ENCODE measurements around the gene ADGRF1.

The ADGRF1 gene

GRCh38 chr6:46967826-46968349 lies 74.2 kb downstream of the ADGRF1 start:
- Histone ChIP-seq H3K27ac (no peak overlapping the region), H3K9ac (ENCODE audit: insufficient read length) (no peak overlapping the region), H3K9me3 (ENCODE audit: low read depth, low read length) (no peaks in the 10 kb centered on the region), H3K4me3 (no peak overlapping the region), H3K36me3 (ENCODE audit: insufficient read depth, low read length) (no peaks in the 10 kb centered on the region)
- DNase-seq (ENCODE audit: low read depth, low spot score) = no peak
- TF ChIP-seq EZH2 (IDR thresholded peaks at IDR 0.05) (no peak), FOXP2 (optimal IDR thresholded peaks at IDR 0.05; ENCODE audit: control extremely low read depth, extremely low read length, insufficient read depth) (no peak), POLR2AphosphoS5 (IDR thresholded peaks at IDR 0.05; ENCODE audit: borderline replicate concordance, low read depth, low read length) (no peak)

GRCh38 chr6:46964716-46965519 lies 77.2 kb downstream of the ADGRF1 start:
- Histone ChIP-seq H3K9ac (ENCODE audit: insufficient read length) (no peak overlapping the region), H3K4me3 (no peak overlapping the region), H3K27ac (no peak overlapping the region), H3K36me3 (ENCODE audit: insufficient read depth, low read length) (no peaks in the 10 kb centered on the region), H3K9me3 (ENCODE audit: low read depth, low read length) (no peaks in the 10 kb centered on the region)
- TF ChIP-seq EZH2 (IDR thresholded peaks at IDR 0.05) = no peak
- TF ChIP-seq FOXP2 (optimal IDR thresholded peaks at IDR 0.05; ENCODE audit: control extremely low read depth, extremely low read length, insufficient read depth) = no peak
- TF ChIP-seq POLR2AphosphoS5 (IDR thresholded peaks at IDR 0.05; ENCODE audit: borderline replicate concordance, low read depth, low read length) = no peak
- no peak for DNase-seq (ENCODE audit: low read depth, low spot score)

- no peak overlapping the region for H3K4me3 ChIP-seq
- no peak overlapping the region for H3K27ac ChIP-seq
- TF ChIP-seq FOXP2 (optimal IDR thresholded peaks at IDR 0.05; ENCODE audit: control extremely low read depth, extremely low read length, insufficient read depth) (no peak), EZH2 (IDR thresholded peaks at IDR 0.05) (no peak), POLR2AphosphoS5 (IDR thresholded peaks at IDR 0.05; ENCODE audit: borderline replicate concordance, low read depth, low read length) (no peak)
- H3K9ac ChIP-seq (ENCODE audit: insufficient read length) = no peak overlapping the region
- no peaks in the 10 kb centered on the region for H3K9me3 ChIP-seq (ENCODE audit: low read depth, low read length)
- no peaks in the 10 kb centered on the region for H3K36me3 ChIP-seq (ENCODE audit: insufficient read depth, low read length)
- no peak for DNase-seq (ENCODE audit: low read depth, low spot score)
Measured at GRCh38 chr6:46963626-46964025, 78.5 kb downstream of the ADGRF1 start.

GRCh38 chr6:46963039-46963438 lies 79.1 kb downstream of the ADGRF1 start:
- H3K9ac ChIP-seq (ENCODE audit: insufficient read length) = no peak overlapping the region
- no peak overlapping the region for H3K4me3 ChIP-seq
- H3K27ac ChIP-seq = no peak overlapping the region
- no peaks in the 10 kb centered on the region for H3K9me3 ChIP-seq (ENCODE audit: low read depth, low read length)
- no peak for DNase-seq (ENCODE audit: low read depth, low spot score)
- TF ChIP-seq FOXP2 (optimal IDR thresholded peaks at IDR 0.05; ENCODE audit: control extremely low read depth, extremely low read length, insufficient read depth) = no peak
- no peaks in the 10 kb centered on the region for H3K36me3 ChIP-seq (ENCODE audit: insufficient read depth, low read length)

GRCh38 chr6:46961711-46962110 lies 80.4 kb downstream of the ADGRF1 start:
- no peaks in the 10 kb centered on the region for H3K9me3 ChIP-seq (ENCODE audit: low read depth, low read length)
- no peak for TF ChIP-seq POLR2AphosphoS5 (IDR thresholded peaks at IDR 0.05; ENCODE audit: borderline replicate concordance, low read depth, low read length)
- TF ChIP-seq EZH2 (IDR thresholded peaks at IDR 0.05) = no peak
- no peak for TF ChIP-seq FOXP2 (optimal IDR thresholded peaks at IDR 0.05; ENCODE audit: control extremely low read depth, extremely low read length, insufficient read depth)
- no peak overlapping the region for H3K27ac ChIP-seq
- H3K4me3 ChIP-seq = no peak overlapping the region
- no peak for DNase-seq (ENCODE audit: low read depth, low spot score)
- no peaks in the 10 kb centered on the region for H3K36me3 ChIP-seq (ENCODE audit: insufficient read depth, low read length)
- H3K9ac ChIP-seq (ENCODE audit: insufficient read length) = no peak overlapping the region

- Histone ChIP-seq H3K4me3 (no peak overlapping the region), H3K36me3 (ENCODE audit: insufficient read depth, low read length) (no peaks in the 10 kb centered on the region), H3K9ac (ENCODE audit: insufficient read length) (no peak overlapping the region), H3K27ac (no peak overlapping the region), H3K9me3 (ENCODE audit: low read depth, low read length) (no peaks in the 10 kb centered on the region)
- DNase-seq (ENCODE audit: low read depth, low spot score) = no peak
- TF ChIP-seq FOXP2 (optimal IDR thresholded peaks at IDR 0.05; ENCODE audit: control extremely low read depth, extremely low read length, insufficient read depth) (no peak), EZH2 (IDR thresholded peaks at IDR 0.05) (no peak)
Measured at GRCh38 chr6:46961232-46961631, 80.9 kb downstream of the ADGRF1 start.

- H3K9me3 ChIP-seq (ENCODE audit: low read depth, low read length) = no peaks in the 10 kb centered on the region
- TF ChIP-seq EZH2 (IDR thresholded peaks at IDR 0.05) = no peak
- TF ChIP-seq FOXP2 (optimal IDR thresholded peaks at IDR 0.05; ENCODE audit: control extremely low read depth, extremely low read length, insufficient read depth) = no peak
- no peak for TF ChIP-seq POLR2AphosphoS5 (IDR thresholded peaks at IDR 0.05; ENCODE audit: borderline replicate concordance, low read depth, low read length)
- no peak overlapping the region for H3K27ac ChIP-seq
- H3K36me3 ChIP-seq (ENCODE audit: insufficient read depth, low read length) = no peaks in the 10 kb centered on the region
- no peak overlapping the region for H3K4me3 ChIP-seq
- no peak for DNase-seq (ENCODE audit: low read depth, low spot score)
- no peak overlapping the region for H3K9ac ChIP-seq (ENCODE audit: insufficient read length)
Measured at GRCh38 chr6:46959419-46959818, 82.7 kb downstream of the ADGRF1 start.

- DNase-seq (ENCODE audit: low read depth, low spot score) = no peak
- Histone ChIP-seq H3K36me3 (ENCODE audit: insufficient read depth, low read length) (no peaks in the 10 kb centered on the region), H3K9me3 (ENCODE audit: low read depth, low read length) (no peaks in the 10 kb centered on the region), H3K9ac (ENCODE audit: insufficient read length) (no peak overlapping the region), H3K4me3 (no peak overlapping the region), H3K27ac (no peak overlapping the region)
- no peak for TF ChIP-seq POLR2AphosphoS5 (IDR thresholded peaks at IDR 0.05; ENCODE audit: borderline replicate concordance, low read depth, low read length)
- no peak for TF ChIP-seq EZH2 (IDR thresholded peaks at IDR 0.05)
- TF ChIP-seq FOXP2 (optimal IDR thresholded peaks at IDR 0.05; ENCODE audit: control extremely low read depth, extremely low read length, insufficient read depth) = no peak
Measured at GRCh38 chr6:46956409-46956808, 85.7 kb downstream of the ADGRF1 start.
